Smooth muscle cell (in vitro differentiated cells): ENCODE measurements around the gene SCMH1. TPM values are rescaled to one million over a fixed set of nuclear protein-coding genes. Genes with fewer than 3 reads are reported as not detected.

Experiments
- DNase-seq: peaks from one replicate; lab custom pipeline; 2025; ENCODE audit not compliant: unreplicated experiment; lab: John Stamatoyannopoulos, UW
- H2AFZ ChIP-seq: fragments of 200-600 bp; sonication (generic); 2 replicates; pipeline ENCODE4 v1.6.0; 2016; ENCODE audit warnings: antibody characterized with exemption, low read depth, mild to moderate bottlenecking
- H3F3A ChIP-seq: fragments of 200-600 bp; sonication (generic); 2 replicates; pipeline ENCODE4 v1.6.0; 2017; ENCODE audit warnings: antibody characterized with exemption, low read depth
- H3K27ac ChIP-seq: fragments of 200-600 bp; sonication (generic); 2 replicates; pipeline ENCODE4 v1.5.1; 2016; ENCODE audit warnings: low read depth, mild to moderate bottlenecking
- H3K27me3 ChIP-seq: fragments of 200-600 bp; sonication (generic); 2 replicates; pipeline ENCODE4 v1.6.1; 2016; ENCODE audit warnings: low read depth, mild to moderate bottlenecking
- H3K36me3 ChIP-seq: fragments of 200-600 bp; sonication (generic); 2 replicates; pipeline ENCODE4 v1.5.1; 2016; ENCODE audit warnings: low read depth
- H3K4me1 ChIP-seq: fragments of 200-600 bp; sonication (generic); 2 replicates; pipeline ENCODE4 v1.5.1; 2016; ENCODE audit warnings: low read depth
- H3K4me2 ChIP-seq: fragments of 200-600 bp; sonication (generic); 2 replicates; pipeline ENCODE4 v1.6.0; 2016; ENCODE audit warnings: mild to moderate bottlenecking
- H3K4me3 ChIP-seq: fragments of 200-600 bp; sonication (generic); 2 replicates; pipeline ENCODE4 v1.5.1; 2016; ENCODE audit warnings: mild to moderate bottlenecking
- H3K79me2 ChIP-seq: fragments of 200-600 bp; sonication (generic); 2 replicates; pipeline ENCODE4 v1.6.0; 2016; ENCODE audit warnings: low read depth, mild to moderate bottlenecking
- H3K9ac ChIP-seq: fragments of 200-600 bp; sonication (generic); 2 replicates; pipeline ENCODE4 v1.6.0; 2016; ENCODE audit warnings: low read depth
- H3K9me3 ChIP-seq: fragments of 200-600 bp; sonication (generic); replicated peaks from 2 replicates; pipeline ENCODE4 v1.5.1; 2016; ENCODE audit warnings: low read depth
- H4K20me1 ChIP-seq: fragments of 200-600 bp; sonication (generic); 2 replicates; pipeline ENCODE4 v1.6.0; 2016; ENCODE audit warnings: low read depth
- WGBS: methylation state at CpG from one replicate; pipeline ENCODE4 v1.1.7; 2016; ENCODE audit warnings: low lambda C conversion rate; 5-methylcytosine and 5-hydroxymethylcytosine counted together
- polyA plus RNA-seq: library from polyadenylated mRNA; unstranded; fragments of >200 nt; fragmentation: Nextera tagmentation; extraction: Ambion mirVana; gene quantifications from 2 replicates; pipeline ENCODE4 v1.2.1, GENCODE V29; 2016
- total RNA-seq: library from RNA; depleted of rRNA; stranded (reverse); fragments of >200 nt; gene quantifications from 2 replicates; pipeline ENCODE4 v1.2.3, GENCODE V29; 2014
- TF ChIP-seq, protein P1 (sequence below): fragments of 200-600 bp; sonication (generic); IDR thresholded peaks from 2 replicates; pipeline ENCODE4 v1.5.1; 2017; ENCODE audit warnings: borderline replicate concordance, mild to moderate bottlenecking, antibody characterized with exemption; ENCODE audit not compliant: insufficient read depth, poor library complexity, severe bottlenecking

SCMH1 gene
- total and polyA plus RNA-seq, 2 experiments from 2014 or later = 24.0 to 46.4 TPM

- peaks cover 4% of the 10 kb centered on the region for H3K36me3 ChIP-seq
- TF ChIP-seq, protein P1, sequence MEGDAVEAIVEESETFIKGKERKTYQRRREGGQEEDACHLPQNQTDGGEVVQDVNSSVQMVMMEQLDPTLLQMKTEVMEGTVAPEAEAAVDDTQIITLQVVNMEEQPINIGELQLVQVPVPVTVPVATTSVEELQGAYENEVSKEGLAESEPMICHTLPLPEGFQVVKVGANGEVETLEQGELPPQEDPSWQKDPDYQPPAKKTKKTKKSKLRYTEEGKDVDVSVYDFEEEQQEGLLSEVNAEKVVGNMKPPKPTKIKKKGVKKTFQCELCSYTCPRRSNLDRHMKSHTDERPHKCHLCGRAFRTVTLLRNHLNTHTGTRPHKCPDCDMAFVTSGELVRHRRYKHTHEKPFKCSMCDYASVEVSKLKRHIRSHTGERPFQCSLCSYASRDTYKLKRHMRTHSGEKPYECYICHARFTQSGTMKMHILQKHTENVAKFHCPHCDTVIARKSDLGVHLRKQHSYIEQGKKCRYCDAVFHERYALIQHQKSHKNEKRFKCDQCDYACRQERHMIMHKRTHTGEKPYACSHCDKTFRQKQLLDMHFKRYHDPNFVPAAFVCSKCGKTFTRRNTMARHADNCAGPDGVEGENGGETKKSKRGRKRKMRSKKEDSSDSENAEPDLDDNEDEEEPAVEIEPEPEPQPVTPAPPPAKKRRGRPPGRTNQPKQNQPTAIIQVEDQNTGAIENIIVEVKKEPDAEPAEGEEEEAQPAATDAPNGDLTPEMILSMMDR = no peak
Observed at GRCh38 chr1:41038110-41038509, 204.0 kb downstream of the SCMH1 start.

GRCh38 chr1:41037116-41037903, 204.8 kb downstream of the SCMH1 start:
- Histone ChIP-seq H3K79me2 (no peaks in the 10 kb centered on the region), H2AFZ (no peak overlapping the region), H4K20me1 (no peaks in the 10 kb centered on the region), H3K27ac (no peak overlapping the region), H3K9ac (no peak overlapping the region), H3K4me3 (no peak overlapping the region), H3K4me2 (no peak overlapping the region), H3K27me3 (no peaks in the 10 kb centered on the region), H3K9me3 (no peaks in the 10 kb centered on the region), H3K4me1 (no peaks in the 10 kb centered on the region), H3F3A (no peaks in the 10 kb centered on the region), H3K36me3 (peaks cover 4% of the 10 kb centered on the region)
- WGBS = 92% methylated on average over 3 of the region's 3 CpGs
- TF ChIP-seq, protein P1 = no peak
- DNase-seq = no peak

More at GRCh38 chr1:41038110-41038509, 204.0 kb downstream of the SCMH1 start:
- H3F3A ChIP-seq = no peaks in the 10 kb centered on the region
- H3K4me2 ChIP-seq = no peak overlapping the region
- no peak overlapping the region for H3K27ac ChIP-seq
- no peak overlapping the region for H3K4me3 ChIP-seq
- H3K9me3 ChIP-seq = no peaks in the 10 kb centered on the region
- no peak overlapping the region for H3K9ac ChIP-seq
- H3K27me3 ChIP-seq = no peaks in the 10 kb centered on the region
- H3K4me1 ChIP-seq = no peaks in the 10 kb centered on the region
- no peak for DNase-seq
- H4K20me1 ChIP-seq = no peaks in the 10 kb centered on the region
- no peaks in the 10 kb centered on the region for H3K79me2 ChIP-seq
- H2AFZ ChIP-seq = no peak overlapping the region
- WGBS = 93% methylated on average over 5 of the region's 5 CpGs

DNA sequence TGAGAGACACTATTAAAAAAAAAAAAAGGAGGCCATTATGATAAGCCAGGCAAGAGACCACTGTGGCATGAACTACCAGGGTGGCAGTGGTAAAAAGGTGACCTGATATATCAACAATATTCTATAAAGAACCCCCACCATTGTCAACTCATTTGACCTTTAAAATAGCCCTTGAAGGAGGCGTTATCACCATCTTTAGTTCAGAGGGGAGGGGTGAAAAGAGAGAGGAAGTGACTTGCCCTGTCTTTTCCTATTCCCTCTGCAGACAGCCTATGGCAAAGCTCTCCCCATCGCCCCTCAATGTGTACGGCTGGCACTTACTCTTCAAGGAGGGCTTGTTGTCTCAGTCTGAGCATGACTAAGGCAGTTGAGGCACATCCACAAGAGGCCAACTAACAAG, 208.8 kb downstream of the SCMH1 start:
- Histone ChIP-seq H3K4me3 (no peak overlapping the region), H4K20me1 (no peaks in the 10 kb centered on the region), H3K79me2 (no peaks in the 10 kb centered on the region), H3F3A (no peaks in the 10 kb centered on the region), H3K4me1 (no peaks in the 10 kb centered on the region), H3K9me3 (no peaks in the 10 kb centered on the region), H3K9ac (no peak overlapping the region), H3K4me2 (no peak overlapping the region), H3K27me3 (no peaks in the 10 kb centered on the region), H3K36me3 (peaks cover 14% of the 10 kb centered on the region), H2AFZ (no peak overlapping the region), H3K27ac (no peak overlapping the region)
- no peak for DNase-seq
- TF ChIP-seq, protein P1 = no peak
- WGBS = 90% methylated on average over 3 of the region's 3 CpGs

- TF ChIP-seq, protein P1 = no peak
- peaks cover 14% of the 10 kb centered on the region for H3K36me3 ChIP-seq
- 96% methylated on average over 2 of the region's 2 CpGs for WGBS
Observed at GRCh38 chr1:41032147-41032546, 210.0 kb downstream of the SCMH1 start.

More at GRCh38 chr1:41032147-41032546, 210.0 kb downstream of the SCMH1 start:
- Histone ChIP-seq H3K4me3 (no peak overlapping the region), H3K9ac (no peak overlapping the region), H3K27ac (no peak overlapping the region), H3K79me2 (no peaks in the 10 kb centered on the region), H4K20me1 (no peaks in the 10 kb centered on the region), H3K4me2 (no peak overlapping the region), H3F3A (no peaks in the 10 kb centered on the region), H3K27me3 (no peaks in the 10 kb centered on the region), H3K4me1 (no peaks in the 10 kb centered on the region), H2AFZ (no peak overlapping the region), H3K9me3 (no peaks in the 10 kb centered on the region)
- no peak for DNase-seq
